HG03442 (cell line): Measurements from ENCODE around the gene RAD54L.
A peak's percentile ranks its signal among the peaks of the same experiment; 100 is the strongest.
"Not testable (repeated sequence)": the region's sequence is repeated elsewhere in the genome, so short reads cannot be mapped to it uniquely, and the experiment has no call there.

Experiments used
- ATAC-seq: cut with Tn5 transposase; IDR thresholded peaks from one replicate; pipeline ENCODE4 v1.9.1; 2021; ENCODE audit warnings: mild to moderate bottlenecking, moderate library complexity; ENCODE audit not compliant: unreplicated experiment

The RAD54L gene

GRCh38 chr1:46247436-46248121 lies at the start of gene RAD54L:
Gene RAD54L (plus strand): TSS chr1:46247763. CDS start chr1:46248406, 643 bp downstream.
- ATAC-seq: peak; percentile 91

GRCh38 chr1:46197964-46198811 lies 49.4 kb upstream of the RAD54L start, which contains the start of gene POMGNT1:
Gene POMGNT1 (minus strand): TSS chr1:46198434. CDS start chr1:46197821, 613 bp downstream.
- peak; percentile 82 for ATAC-seq

GRCh38 chr1:46199233-46199749 lies 48.3 kb upstream of the RAD54L start:
- ATAC-seq: no peak

GRCh38 chr1:46203738-46204405 lies 43.7 kb upstream of the RAD54L start:
- ATAC-seq: no peak

GRCh38 chr1:46204406-46204742 lies 43.2 kb upstream of the RAD54L start:
- no peak for ATAC-seq

GRCh38 chr1:46205141-46205540 lies 42.4 kb upstream of the RAD54L start:
- ATAC-seq: no peak

GRCh38 chr1:46205791-46206190 lies 41.8 kb upstream of the RAD54L start:
- no peak for ATAC-seq

- no peak for ATAC-seq
These were observed 41.2 kb upstream of the RAD54L start for GRCh38 chr1:46206399-46206798.

GRCh38 chr1:46210561-46210960 lies 37.0 kb upstream of the RAD54L start:
- ATAC-seq: no peak

- no peak for ATAC-seq
These were observed 36.5 kb upstream of the RAD54L start for GRCh38 chr1:46211051-46211450.

GRCh38 chr1:46215504-46215903 lies 32.1 kb upstream of the RAD54L start:
- ATAC-seq: no peak

- ATAC-seq: no peak
These were observed 29.1 kb upstream of the RAD54L start for GRCh38 chr1:46218443-46218842.

- ATAC-seq: no peak
These were observed 27.7 kb upstream of the RAD54L start for GRCh38 chr1:46219551-46220520.

GRCh38 chr1:46220808-46221207 lies 26.8 kb upstream of the RAD54L start:
- no peak for ATAC-seq

GRCh38 chr1:46221749-46222148 lies 25.8 kb upstream of the RAD54L start:
- no peak for ATAC-seq

GRCh38 chr1:46223055-46223454 lies 24.5 kb upstream of the RAD54L start:
- ATAC-seq: not testable (repeated sequence)

GRCh38 chr1:46223472-46223943 lies 24.1 kb upstream of the RAD54L start:
- no peak for ATAC-seq

GRCh38 chr1:46224966-46225365 lies 22.6 kb upstream of the RAD54L start:
- no peak for ATAC-seq

- ATAC-seq: not testable (repeated sequence)
These were observed 16.3 kb upstream of the RAD54L start for GRCh38 chr1:46231231-46231630.

- ATAC-seq: no peak
These were observed 10.7 kb upstream of the RAD54L start for GRCh38 chr1:46236882-46237281.
